OCI-LY3 (cell line): Measurements from ENCODE around the gene DGKG.

Experiments used
- H2AFZ ChIP-seq: fragments of 200-600, 300-600 bp; shearing (Covaris generic); 2 replicates; pipeline ENCODE4 v1.6.0; 2014; ENCODE audit warnings: antibody characterized with exemption, low read depth, low read length
- H3K27ac ChIP-seq: fragments of 200-600, 300-600 bp; sonication (generic); 2 replicates; pipeline ENCODE4 v1.5.1; 2014; ENCODE audit warnings: mild to moderate bottlenecking, low read length, moderate library complexity, mixed read lengths
- H3K27me3 ChIP-seq: fragments of 200-600, 300-600 bp; sonication (generic); 2 replicates; pipeline ENCODE4 v1.6.1; 2014; ENCODE audit warnings: low read depth, low read length, mixed read lengths
- H3K36me3 ChIP-seq: fragments of 200-600, 300-600 bp; sonication (generic); replicated peaks from 2 replicates; pipeline ENCODE3; 2014; ENCODE audit warnings: low read depth, low read length, mixed read lengths
- H3K4me1 ChIP-seq: fragments of 300-600, 200-600 bp; sonication (generic); 2 replicates; pipeline ENCODE4 v1.6.1; 2014; ENCODE audit warnings: low read length, mixed read lengths
- H3K4me2 ChIP-seq: fragments of 200-600, 300-600 bp; sonication (generic); 2 replicates; pipeline ENCODE4 v1.6.1; 2014; ENCODE audit warnings: low read length, mixed read lengths
- H3K4me3 ChIP-seq: fragments of 300-600, 200-600 bp; sonication (generic); 2 replicates; pipeline ENCODE4 v1.5.1; 2014; ENCODE audit warnings: antibody characterized with exemption, mild to moderate bottlenecking, low read length, moderate library complexity
- H3K79me2 ChIP-seq: fragments of 300-600, 200-600 bp; shearing (Covaris generic); 2 replicates; pipeline ENCODE4 v1.6.1; 2014; ENCODE audit warnings: mild to moderate bottlenecking, low read length, mixed read lengths
- H3K9ac ChIP-seq: fragments of 300-600, 200-600 bp; shearing (Covaris generic); 2 replicates; pipeline ENCODE4 v1.6.0; 2014; ENCODE audit warnings: mild to moderate bottlenecking, low read length, moderate library complexity
- H3K9me3 ChIP-seq: fragments of 200-600, 300-600 bp; shearing (Covaris generic); 2 replicates; pipeline ENCODE4 v1.6.1; 2014; ENCODE audit warnings: low read length, mixed read lengths; ENCODE audit not compliant: insufficient read depth
- H4K20me1 ChIP-seq: fragments of 200-600, 300-600 bp; sonication (generic); 2 replicates; pipeline ENCODE4 v1.6.1; 2016; ENCODE audit warnings: low read length, mixed read lengths; ENCODE audit not compliant: insufficient read depth
- CTCF ChIP-seq: fragments of 200-600, 300-600 bp; sonication (generic); IDR thresholded peaks from 2 replicates; pipeline ENCODE4 v1.5.1; 2014; ENCODE audit warnings: antibody characterized with exemption, low read length, low read depth
- EZH2phosphoT487 ChIP-seq: fragments of 200-600 bp; shearing (Covaris generic); IDR thresholded peaks from 2 replicates; pipeline ENCODE4 v1.6.1; 2018; ENCODE audit warnings: antibody characterized with exemption, mixed run types, low read depth

DGKG gene

GRCh38 chr3:186110975-186111974, 250.8 kb downstream of the DGKG start:
- Histone ChIP-seq H3K79me2 (peaks cover 24% of the 10 kb centered on the region), H3K27me3 (peaks cover 30% of the 10 kb centered on the region), H2AFZ (no peak overlapping the region; the same call in 1 of the 2 replicates), H3K27ac (peak overlapping the region; percentile 55), H3K9me3 (no peaks in the 10 kb centered on the region), H3K4me2 (peak overlapping the region; percentile 99), H3K36me3 (no peaks in the 10 kb centered on the region), H3K4me1 (peaks cover 42% of the 10 kb centered on the region), H3K4me3 (peak overlapping the region; percentile 86), H4K20me1 (peaks cover 12% of the 10 kb centered on the region), H3K9ac (peak overlapping the region; percentile 85)
- TF ChIP-seq EZH2phosphoT487 (no peak), CTCF (no peak)

GRCh38 chr3:186109897-186110803, 251.9 kb downstream of the DGKG start:
- Histone ChIP-seq H3K4me3 (peak overlapping the region; percentile 86), H3K9me3 (no peaks in the 10 kb centered on the region), H3K27me3 (peaks cover 30% of the 10 kb centered on the region), H3K4me1 (peaks cover 52% of the 10 kb centered on the region), H3K4me2 (peak overlapping the region; percentile 99), H2AFZ (peak overlapping the region; percentile 93), H3K27ac (peak overlapping the region; percentile 76), H3K9ac (peak overlapping the region; percentile 85), H4K20me1 (peaks cover 23% of the 10 kb centered on the region), H3K36me3 (no peaks in the 10 kb centered on the region), H3K79me2 (peaks cover 28% of the 10 kb centered on the region)
- TF ChIP-seq CTCF (no peak), EZH2phosphoT487 (no peak)

GRCh38 chr3:186108941-186109865, 252.8 kb downstream of the DGKG start, which contains the start of gene ETV5:
TSS of gene ETV5 (minus strand) at chr3:186109089. CDS start at chr3:186105868, 3,221 bp downstream.
- peak within 1 kb of the TSS; percentile 99 for H3K4me2 ChIP-seq
- H3K27me3 ChIP-seq = peaks cover 27% of the 10 kb centered on the region
- H3K4me1 ChIP-seq = peaks cover 52% of the 10 kb centered on the region
- H3K9me3 ChIP-seq = no peaks in the 10 kb centered on the region
- H3K36me3 ChIP-seq = peaks cover 2% of the 10 kb centered on the region
- TF ChIP-seq EZH2phosphoT487 (no peak), CTCF (no peak)
- peaks cover 28% of the 10 kb centered on the region for H3K79me2 ChIP-seq
- H2AFZ ChIP-seq = peak within 1 kb of the TSS; percentile 93
- peak within 1 kb of the TSS; percentile 85 for H3K9ac ChIP-seq
- H3K27ac ChIP-seq = peak within 1 kb of the TSS; percentile 76
- H4K20me1 ChIP-seq = peaks cover 23% of the 10 kb centered on the region
- peak within 1 kb of the TSS; percentile 92 for H3K4me3 ChIP-seq
